ENCODE measurements around the gene FAM81A.
"Not testable (repeated sequence)": the region's sequence is repeated elsewhere in the genome, so short reads cannot be mapped to it uniquely, and the experiment has no call there.

FAM81A gene

GRCh38 chr15:59420108-59420507 is 17.9 kb upstream of the FAM81A start:
- DNase-seq (ENCODE audit: insufficient read length, low spot score) (no peak), FAIRE-seq (peak; percentile 86)
- no peak for TF ChIP-seq TAF1 (IDR thresholded peaks at IDR 0.05; ENCODE audit: low read depth, low read length)
- no peak for TF ChIP-seq SPI1 (IDR thresholded peaks at IDR 0.05; ENCODE audit: low read depth, low read length)
- TF ChIP-seq PAX5 (IDR thresholded peaks at IDR 0.05; ENCODE audit: insufficient read depth, low read length, severe bottlenecking) = no peak
- TF ChIP-seq POLR2AphosphoS5 (IDR thresholded peaks at IDR 0.05; ENCODE audit: low read depth, low read length) = no peak
- no peak for TF ChIP-seq POLR2A (IDR thresholded peaks at IDR 0.05; ENCODE audit: low read depth, low read length)
- no peak for TF ChIP-seq POU2F2 (IDR thresholded peaks at IDR 0.05; ENCODE audit: low read depth, low read length)

GRCh38 chr15:59420986-59421618 is 16.9 kb upstream of the FAM81A start:
- DNase-seq (ENCODE audit: insufficient read length, low spot score) (no peak), FAIRE-seq (peak; percentile 23)
- TF ChIP-seq POU2F2 (IDR thresholded peaks at IDR 0.05; ENCODE audit: low read depth, low read length) = no peak
- no peak for TF ChIP-seq POLR2A (IDR thresholded peaks at IDR 0.05; ENCODE audit: low read depth, low read length)
- TF ChIP-seq POLR2AphosphoS5 (IDR thresholded peaks at IDR 0.05; ENCODE audit: low read depth, low read length) = no peak
- TF ChIP-seq PAX5 (IDR thresholded peaks at IDR 0.05; ENCODE audit: insufficient read depth, low read length, severe bottlenecking) = no peak
- TF ChIP-seq SPI1 (IDR thresholded peaks at IDR 0.05; ENCODE audit: low read depth, low read length) = no peak
- no peak for TF ChIP-seq TAF1 (IDR thresholded peaks at IDR 0.05; ENCODE audit: low read depth, low read length)

GRCh38 chr15:59424616-59425015 is 13.4 kb upstream of the FAM81A start:
- no peak for DNase-seq (ENCODE audit: insufficient read length, low spot score)
- no peak for TF ChIP-seq POU2F2 (IDR thresholded peaks at IDR 0.05; ENCODE audit: low read depth, low read length)
- no peak for TF ChIP-seq PAX5 (IDR thresholded peaks at IDR 0.05; ENCODE audit: insufficient read depth, low read length, severe bottlenecking)
- no peak for TF ChIP-seq POLR2A (IDR thresholded peaks at IDR 0.05; ENCODE audit: low read depth, low read length)
- no peak for TF ChIP-seq SPI1 (IDR thresholded peaks at IDR 0.05; ENCODE audit: low read depth, low read length)
- no peak for TF ChIP-seq TAF1 (IDR thresholded peaks at IDR 0.05; ENCODE audit: low read depth, low read length)
- no peak for TF ChIP-seq POLR2AphosphoS5 (IDR thresholded peaks at IDR 0.05; ENCODE audit: low read depth, low read length)
- no peak for FAIRE-seq

GRCh38 chr15:59428898-59429297 is 9.1 kb upstream of the FAM81A start:
- FAIRE-seq; DNase-seq (ENCODE audit: insufficient read length, low spot score): not testable (repeated sequence)

GRCh38 chr15:59432389-59432788 is 5.6 kb upstream of the FAM81A start:
- FAIRE-seq (no peak), DNase-seq (ENCODE audit: insufficient read length, low spot score) (no peak)
- no peak for TF ChIP-seq SPI1 (IDR thresholded peaks at IDR 0.05; ENCODE audit: low read depth, low read length)
- no peak for TF ChIP-seq POLR2AphosphoS5 (IDR thresholded peaks at IDR 0.05; ENCODE audit: low read depth, low read length)
- no peak for TF ChIP-seq PAX5 (IDR thresholded peaks at IDR 0.05; ENCODE audit: insufficient read depth, low read length, severe bottlenecking)
- no peak for TF ChIP-seq TAF1 (IDR thresholded peaks at IDR 0.05; ENCODE audit: low read depth, low read length)
- TF ChIP-seq POU2F2 (IDR thresholded peaks at IDR 0.05; ENCODE audit: low read depth, low read length) = no peak
- TF ChIP-seq POLR2A (IDR thresholded peaks at IDR 0.05; ENCODE audit: low read depth, low read length) = no peak

- DNase-seq (ENCODE audit: insufficient read length, low spot score) (no peak), FAIRE-seq (no peak)
- TF ChIP-seq POLR2A (IDR thresholded peaks at IDR 0.05; ENCODE audit: low read depth, low read length) (no peak), SPI1 (IDR thresholded peaks at IDR 0.05; ENCODE audit: low read depth, low read length) (no peak), PAX5 (IDR thresholded peaks at IDR 0.05; ENCODE audit: insufficient read depth, low read length, severe bottlenecking) (no peak), POLR2AphosphoS5 (IDR thresholded peaks at IDR 0.05; ENCODE audit: low read depth, low read length) (no peak), TAF1 (IDR thresholded peaks at IDR 0.05; ENCODE audit: low read depth, low read length) (no peak), POU2F2 (IDR thresholded peaks at IDR 0.05; ENCODE audit: low read depth, low read length) (no peak)
These were observed 3.5 kb upstream of the FAM81A start for GRCh38 chr15:59434481-59434880.

- FAIRE-seq (peak; percentile 94), DNase-seq (ENCODE audit: insufficient read length, low spot score) (no peak)
- no peak for TF ChIP-seq TAF1 (IDR thresholded peaks at IDR 0.05; ENCODE audit: low read depth, low read length)
- no peak for TF ChIP-seq SPI1 (IDR thresholded peaks at IDR 0.05; ENCODE audit: low read depth, low read length)
- no peak for TF ChIP-seq POLR2A (IDR thresholded peaks at IDR 0.05; ENCODE audit: low read depth, low read length)
- no peak for TF ChIP-seq POU2F2 (IDR thresholded peaks at IDR 0.05; ENCODE audit: low read depth, low read length)
- no peak for TF ChIP-seq POLR2AphosphoS5 (IDR thresholded peaks at IDR 0.05; ENCODE audit: low read depth, low read length)
- TF ChIP-seq PAX5 (IDR thresholded peaks at IDR 0.05; ENCODE audit: insufficient read depth, low read length, severe bottlenecking) = no peak
These were observed 1.2 kb upstream of the FAM81A start for GRCh38 chr15:59436774-59437141.

GRCh38 chr15:59437142-59437816 is 707 bp upstream of the FAM81A start:
- no peak for FAIRE-seq
- no peak for DNase-seq (ENCODE audit: insufficient read length, low spot score)
- no peak for TF ChIP-seq POU2F2 (IDR thresholded peaks at IDR 0.05; ENCODE audit: low read depth, low read length)
- no peak for TF ChIP-seq SPI1 (IDR thresholded peaks at IDR 0.05; ENCODE audit: low read depth, low read length)
- no peak for TF ChIP-seq POLR2A (IDR thresholded peaks at IDR 0.05; ENCODE audit: low read depth, low read length)
- no peak for TF ChIP-seq PAX5 (IDR thresholded peaks at IDR 0.05; ENCODE audit: insufficient read depth, low read length, severe bottlenecking)
- TF ChIP-seq POLR2AphosphoS5 (IDR thresholded peaks at IDR 0.05; ENCODE audit: low read depth, low read length) = no peak
- no peak for TF ChIP-seq TAF1 (IDR thresholded peaks at IDR 0.05; ENCODE audit: low read depth, low read length)

- FAIRE-seq = peak; percentile 40
These were observed 772 bp downstream of the FAM81A start for GRCh38 chr15:59438625-59439290.

More at GRCh38 chr15:59438625-59439290, 772 bp downstream of the FAM81A start:
- TF ChIP-seq POLR2A (IDR thresholded peaks at IDR 0.05; ENCODE audit: low read depth, low read length) (no peak), POU2F2 (IDR thresholded peaks at IDR 0.05; ENCODE audit: low read depth, low read length) (no peak), SPI1 (IDR thresholded peaks at IDR 0.05; ENCODE audit: low read depth, low read length) (no peak), PAX5 (IDR thresholded peaks at IDR 0.05; ENCODE audit: insufficient read depth, low read length, severe bottlenecking) (no peak), TAF1 (IDR thresholded peaks at IDR 0.05; ENCODE audit: low read depth, low read length) (no peak), POLR2AphosphoS5 (IDR thresholded peaks at IDR 0.05; ENCODE audit: low read depth, low read length) (no peak)
- DNase-seq (ENCODE audit: insufficient read length, low spot score) = no peak

Measured in GM12891 (cell line).